ENCODE results near the gene ESPNL. TPM values are rescaled to one million over a fixed set of nuclear protein-coding genes. Genes with fewer than 3 reads are reported as not detected.

Gene ESPNL
- total RNA-seq (under 1 TPM; 0.42 to 0.59 TPM), polyA plus RNA-seq (under 1 TPM; 0.08 to 0.28 TPM)

GRCh38 chr2:238100049-238100820 is at the start of gene ESPNL:
ESPNL (plus strand) TSS chr2:238100340; CDS start chr2:238100420, 80 bp downstream.
- Histone ChIP-seq H3K27ac (ENCODE audit: low read depth in 1 of 2, low read length in 2 of 2) (no peak within 1 kb of the TSS), H3K4me1 (ENCODE audit: control insufficient read depth in 4 of 4, insufficient read depth in 4 of 4, low read length in 3 of 4) (peaks cover 2 to 8% (median 5%) of the 10 kb centered on the region in 4 donors), H3K27me3 (ENCODE audit: control insufficient read depth in 4 of 4, insufficient read depth in 4 of 4, low read length in 3 of 4) (no peaks in the 10 kb centered on the region), H3K9me3 (ENCODE audit: control insufficient read depth in 4 of 4, low read length in 3 of 4) (no peaks in the 10 kb centered on the region), H3K36me3 (ENCODE audit: control insufficient read depth in 4 of 4, insufficient read depth in 3 of 4, low read depth in 1 of 4, low read length in 3 of 4) (no peaks in the 10 kb centered on the region), H3K9ac (ENCODE audit: low read depth in 1 of 2, low read length in 2 of 2) (no peak within 1 kb of the TSS), H3K4me3 (ENCODE audit: low read depth in 1 of 3, low read length in 3 of 3) (no peak within 1 kb of the TSS)
- DNase-seq (ENCODE audit: low spot score) = no peak
- 92% methylated on average over 38 of the region's 38 CpGs for WGBS
- TF ChIP-seq ATF3 (IDR thresholded peaks at IDR 0.05) (no peak), EGR1 (IDR thresholded peaks at IDR 0.05; ENCODE audit: low read depth in 2 of 2) (no peak), FOXA2 (IDR thresholded peaks at IDR 0.05) (no peak), JUND (IDR thresholded peaks at IDR 0.05) (no peak), HNF4A (conservative IDR thresholded peaks at IDR 0.05) (no peak), NR2F2 (IDR thresholded peaks at IDR 0.05) (no peak), YY1 (IDR thresholded peaks at IDR 0.05) (no peak), FOXA1 (IDR thresholded peaks at IDR 0.05) (no peak), REST (IDR thresholded peaks at IDR 0.05) (no peak), CTCF (IDR thresholded peaks at IDR 0.05; ENCODE audit: low read depth, low read length, missing input control) (no peak)

GRCh38 chr2:238053191-238053776 is 46.9 kb upstream of the ESPNL start:
- peaks cover 0 to 2% (median under 1%) of the 10 kb centered on the region in 4 donors for H3K4me1 ChIP-seq (ENCODE audit: control insufficient read depth in 4 of 4, insufficient read depth in 4 of 4, low read length in 3 of 4)
- no peaks in the 10 kb centered on the region for H3K36me3 ChIP-seq (ENCODE audit: control insufficient read depth in 4 of 4, insufficient read depth in 3 of 4, low read depth in 1 of 4, low read length in 3 of 4)
- 84% methylated on average over 2 of the region's 2 CpGs for WGBS
- no peak overlapping the region for H3K4me3 ChIP-seq (ENCODE audit: low read depth in 1 of 3, low read length in 3 of 3)
- H3K27me3 ChIP-seq (ENCODE audit: control insufficient read depth in 4 of 4, insufficient read depth in 4 of 4, low read length in 3 of 4) = no peaks in the 10 kb centered on the region
- H3K9me3 ChIP-seq (ENCODE audit: control insufficient read depth in 4 of 4, low read length in 3 of 4) = no peaks in the 10 kb centered on the region
- TF ChIP-seq ZBTB33 (IDR thresholded peaks at IDR 0.05) (no peak), ATF3 (IDR thresholded peaks at IDR 0.05) (no peak), REST (IDR thresholded peaks at IDR 0.05) (no peak), RAD21 (IDR thresholded peaks at IDR 0.05) (no peak), JUND (IDR thresholded peaks at IDR 0.05) (no peak), HNF4G (IDR thresholded peaks at IDR 0.05) (no peak), FOXA1 (IDR thresholded peaks at IDR 0.05) (no peak)
- H3K9ac ChIP-seq (ENCODE audit: low read depth in 1 of 2, low read length in 2 of 2) = no peak overlapping the region
- H3K27ac ChIP-seq (ENCODE audit: low read depth in 1 of 2, low read length in 2 of 2) = no peak overlapping the region
- no peak for DNase-seq (ENCODE audit: low spot score)
